Neutrophil (primary cell): Measurements from ENCODE around the gene CACNA1C.

Experiments used
- H3K27ac ChIP-seq: fragments of 200-600 bp; sonication (generic); 2 replicates; pipeline ENCODE4 v1.5.1; 2016; ENCODE audit warnings: mild to moderate bottlenecking, moderate library complexity
- H3K27me3 ChIP-seq: fragments of 200-600 bp; sonication (generic); 2 replicates; pipeline ENCODE4 v1.6.0; 2016; ENCODE audit warnings: mild to moderate bottlenecking
- H3K36me3 ChIP-seq: fragments of 200-600 bp; sonication (generic); 2 replicates; pipeline ENCODE4 v1.5.1; 2017
- H3K4me1 ChIP-seq, 2 experiments: fragments of 200-600 bp in 1 of 2; sonication (generic) in 1 of 2; 1 replicate in 1 of 2; 2 replicates in 1 of 2; pipeline versions ENCODE4 v1.5.1 to v1.6.1; 2013 to 2016; ENCODE audit warnings: low read depth in 1 of 2, low read length in 1 of 2, mild to moderate bottlenecking in 1 of 2, moderate library complexity in 1 of 2; ENCODE audit not compliant: control insufficient read depth in 1 of 2, insufficient read depth in 1 of 2
- H3K4me3 ChIP-seq, 2 experiments: fragments of 200-600 bp in 1 of 2; sonication (generic) in 1 of 2; 1 replicate in 1 of 2; 2 replicates in 1 of 2; pipeline ENCODE4 v1.5.1; 2013 to 2016; ENCODE audit warnings: low read depth in 1 of 2, low read length in 1 of 2, mild to moderate bottlenecking in 1 of 2, moderate library complexity in 1 of 2
- H3K9me3 ChIP-seq: fragments of 200-600 bp; sonication (generic); 2 replicates; pipeline ENCODE4 v1.5.1; 2016
- CTCF ChIP-seq: fragments of 200-600 bp; sonication (generic); IDR thresholded peaks from 2 replicates; pipeline ENCODE4 v1.5.1; 2016; ENCODE audit warnings: antibody characterized with exemption

CACNA1C gene

GRCh38 chr12:2463719-2464118 is 410.9 kb downstream of the CACNA1C start:
- H3K27me3 ChIP-seq: peaks cover 5% of the 10 kb centered on the region
- no peaks in the 10 kb centered on the region for H3K9me3 ChIP-seq
- H3K27ac ChIP-seq: no peak overlapping the region
- no peak overlapping the region for H3K4me3 ChIP-seq
- no peak for TF ChIP-seq CTCF
- no peaks in the 10 kb centered on the region for H3K36me3 ChIP-seq
- H3K4me1 ChIP-seq: no peaks in the 10 kb centered on the region

- H3K9me3 ChIP-seq: no peaks in the 10 kb centered on the region
- TF ChIP-seq CTCF: no peak
- peaks cover 5% of the 10 kb centered on the region for H3K27me3 ChIP-seq
- no peaks in the 10 kb centered on the region for H3K4me1 ChIP-seq
- no peaks in the 10 kb centered on the region for H3K36me3 ChIP-seq
- no peak overlapping the region for H3K4me3 ChIP-seq
- no peak overlapping the region for H3K27ac ChIP-seq
Observed at GRCh38 chr12:2465681-2466080, 412.9 kb downstream of the CACNA1C start.

- no peaks in the 10 kb centered on the region for H3K4me1 ChIP-seq
- H3K9me3 ChIP-seq: no peaks in the 10 kb centered on the region
- peaks cover 5% of the 10 kb centered on the region for H3K27me3 ChIP-seq
- no peak overlapping the region for H3K4me3 ChIP-seq
- no peak for TF ChIP-seq CTCF
- no peak overlapping the region for H3K27ac ChIP-seq
- H3K36me3 ChIP-seq: no peaks in the 10 kb centered on the region
Observed at GRCh38 chr12:2466211-2466610, 413.4 kb downstream of the CACNA1C start.

- H3K36me3 ChIP-seq: no peaks in the 10 kb centered on the region
- no peaks in the 10 kb centered on the region for H3K4me1 ChIP-seq
- H3K27me3 ChIP-seq: peaks cover 5% of the 10 kb centered on the region
- no peaks in the 10 kb centered on the region for H3K9me3 ChIP-seq
- no peak for TF ChIP-seq CTCF
- H3K27ac ChIP-seq: no peak overlapping the region
- no peak overlapping the region for H3K4me3 ChIP-seq
Observed at GRCh38 chr12:2467447-2468195, 414.8 kb downstream of the CACNA1C start.

GRCh38 chr12:2475984-2476383 is 423.2 kb downstream of the CACNA1C start:
- no peak for TF ChIP-seq CTCF
- Histone ChIP-seq H3K36me3 (no peaks in the 10 kb centered on the region), H3K27me3 (peaks cover 22% of the 10 kb centered on the region)

More at GRCh38 chr12:2475984-2476383, 423.2 kb downstream of the CACNA1C start:
- Histone ChIP-seq H3K4me1 (no peaks in the 10 kb centered on the region), H3K4me3 (no peak overlapping the region), H3K9me3 (no peaks in the 10 kb centered on the region), H3K27ac (no peak overlapping the region)
